GM12873 (cell line): ENCODE data around the gene EHBP1.
A peak's percentile ranks its signal among the peaks of the same experiment; 100 is the strongest.

Experiments used
- CTCF ChIP-seq: IDR thresholded peaks from 2 replicates; pipeline ENCODE4 v1.5.1; 2012; ENCODE audit warnings: low read depth, mild to moderate bottlenecking, moderate library complexity, low read length, control low read depth; ENCODE audit not compliant: insufficient read depth; ENCODE audit errors: missing control alignments

EHBP1 gene

GRCh38 chr2:63012541-63012940, 307.0 kb downstream of the EHBP1 start:
- TF ChIP-seq CTCF = no peak

- TF ChIP-seq CTCF = no peak
These were observed 307.9 kb downstream of the EHBP1 start for GRCh38 chr2:63013438-63013837.

- TF ChIP-seq CTCF = no peak
These were observed 309.9 kb downstream of the EHBP1 start for GRCh38 chr2:63015389-63015788.

- TF ChIP-seq CTCF = no peak
These were observed 312.9 kb downstream of the EHBP1 start for GRCh38 chr2:63018439-63018838.

GRCh38 chr2:63023444-63023843, 317.9 kb downstream of the EHBP1 start:
- peak; percentile 48 for TF ChIP-seq CTCF

GRCh38 chr2:63027220-63027619, 321.7 kb downstream of the EHBP1 start:
- TF ChIP-seq CTCF = no peak

- no peak for TF ChIP-seq CTCF
These were observed 323.5 kb downstream of the EHBP1 start for GRCh38 chr2:63029058-63029457.

- no peak for TF ChIP-seq CTCF
These were observed 329.0 kb downstream of the EHBP1 start for GRCh38 chr2:63034526-63034925.
